ENCODE results near the gene GNAQ.
"Not testable (repeated sequence)": the region's sequence is repeated elsewhere in the genome, so short reads cannot be mapped to it uniquely, and the experiment has no call there.

Gene GNAQ

DNA sequence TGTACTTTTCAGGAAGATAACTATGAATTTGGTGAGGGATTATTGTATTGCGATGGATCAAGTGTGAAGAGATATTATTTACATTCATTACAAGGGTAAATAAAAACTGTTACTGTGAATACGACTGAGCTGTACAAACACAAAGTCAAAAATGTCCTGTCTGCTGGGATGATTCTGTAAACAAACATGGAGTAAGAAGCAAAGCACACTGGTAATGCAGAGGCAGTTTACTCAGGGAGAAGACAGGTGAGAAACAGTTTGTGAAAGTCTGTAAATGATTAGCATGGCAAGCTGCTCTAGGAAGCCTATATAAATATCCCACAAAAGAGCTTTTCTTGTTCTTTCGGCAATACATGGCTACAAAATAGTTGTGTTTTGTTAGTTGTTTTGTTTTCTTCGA lies 268.0 kb downstream of the GNAQ start:
- DNase-seq, result peak; percentile 23 to 38

DNA sequence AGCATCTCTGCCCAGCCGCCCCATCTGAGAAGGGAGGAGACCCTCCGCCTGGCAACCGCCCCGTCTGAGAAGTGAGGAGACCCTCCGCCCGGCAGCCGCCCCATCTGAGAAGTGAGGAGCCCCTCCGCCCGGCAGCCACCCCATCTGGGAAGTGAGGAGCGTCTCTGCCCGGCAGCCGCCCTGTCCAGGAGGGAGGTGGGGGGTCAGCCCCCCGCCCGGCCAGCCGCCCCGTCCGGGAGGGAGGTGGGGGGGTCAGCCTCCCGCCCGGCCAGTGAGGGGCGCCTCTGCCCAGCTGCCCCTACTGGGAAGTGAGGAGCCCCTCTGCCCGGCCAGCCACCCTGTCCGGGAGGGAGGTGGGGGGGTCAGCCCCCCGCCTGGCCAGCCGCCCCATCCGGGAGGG lies 270.7 kb downstream of the GNAQ start:
- DNase-seq, result not testable (repeated sequence)

DNA sequence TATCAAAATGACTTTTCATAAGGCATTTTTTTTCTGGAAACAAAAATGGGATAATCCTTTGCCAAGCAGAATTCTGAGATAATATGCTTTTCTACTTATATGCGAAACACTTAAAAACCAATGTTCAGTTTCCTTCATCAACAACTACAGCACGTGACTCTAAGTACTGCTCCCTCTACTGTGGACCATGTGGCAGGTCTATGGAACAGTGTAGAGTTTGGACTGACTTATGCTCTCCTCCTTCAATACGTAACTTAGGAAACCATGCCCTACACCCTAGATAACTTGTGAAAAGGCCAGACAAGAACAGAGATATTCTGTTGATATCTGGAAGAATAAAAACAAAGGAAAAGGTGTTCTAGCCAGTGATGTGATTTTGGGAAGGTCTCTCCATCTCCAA lies 272.2 kb downstream of the GNAQ start:
- DNase-seq, result no peak

DNA sequence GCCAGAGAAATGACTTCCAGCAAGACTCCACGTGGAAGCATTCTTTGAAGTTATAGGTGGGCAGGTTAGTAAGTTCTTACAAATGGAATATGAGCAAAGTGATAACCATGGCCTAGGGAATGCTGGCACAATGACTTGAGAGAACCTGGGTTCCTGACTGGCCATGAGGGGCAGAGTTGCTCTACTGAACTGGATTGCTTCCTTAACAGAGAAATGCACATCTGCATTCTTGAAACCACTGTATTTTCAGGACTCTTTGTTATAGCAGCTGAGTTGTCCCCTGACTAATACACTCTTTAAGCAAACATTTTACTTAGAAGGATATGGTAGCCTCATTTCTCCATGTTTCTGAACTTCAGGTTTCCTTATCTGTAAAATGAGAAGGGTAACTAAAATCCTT lies 275.2 kb downstream of the GNAQ start:
- DNase-seq, result no peak

DNA sequence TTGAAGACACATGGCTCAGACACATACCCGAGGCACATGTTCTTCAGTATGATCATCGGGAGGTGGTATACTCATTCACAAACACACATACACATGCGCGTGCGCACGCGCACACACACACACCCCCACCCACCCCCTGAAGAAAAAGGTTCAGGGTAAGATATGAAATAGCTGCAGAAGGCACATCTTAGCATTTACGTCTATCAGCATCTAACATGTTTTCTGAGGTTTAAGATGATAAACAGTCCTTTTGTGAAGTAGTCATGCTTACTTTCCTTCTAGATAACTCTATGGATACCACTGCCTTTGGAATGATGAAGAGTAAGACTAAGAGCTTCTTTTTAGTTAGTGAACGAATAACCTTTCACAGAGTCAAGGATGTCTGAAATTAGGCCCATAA lies 278.4 kb downstream of the GNAQ start:
- no peak for DNase-seq

DNA sequence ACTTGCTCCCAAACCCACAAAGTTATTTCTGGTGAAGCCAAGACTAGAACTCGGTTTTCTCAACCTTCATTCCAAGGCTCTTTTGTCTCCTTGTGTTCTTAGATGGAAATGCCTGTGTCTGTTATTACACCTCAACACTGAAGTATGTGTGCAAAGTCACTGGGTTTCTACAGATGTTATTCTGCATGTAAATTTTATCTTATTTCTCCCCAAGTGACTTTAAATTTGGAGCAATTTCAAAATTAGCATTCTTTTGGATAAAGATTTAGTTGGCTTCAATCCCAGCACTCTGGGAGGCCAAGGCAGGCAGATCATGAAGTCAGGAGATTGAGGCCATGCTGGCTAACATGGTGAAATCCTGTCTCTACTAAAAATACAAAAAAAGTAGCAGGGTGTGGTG lies 279.1 kb downstream of the GNAQ start:
- DNase-seq, result no peak

DNA sequence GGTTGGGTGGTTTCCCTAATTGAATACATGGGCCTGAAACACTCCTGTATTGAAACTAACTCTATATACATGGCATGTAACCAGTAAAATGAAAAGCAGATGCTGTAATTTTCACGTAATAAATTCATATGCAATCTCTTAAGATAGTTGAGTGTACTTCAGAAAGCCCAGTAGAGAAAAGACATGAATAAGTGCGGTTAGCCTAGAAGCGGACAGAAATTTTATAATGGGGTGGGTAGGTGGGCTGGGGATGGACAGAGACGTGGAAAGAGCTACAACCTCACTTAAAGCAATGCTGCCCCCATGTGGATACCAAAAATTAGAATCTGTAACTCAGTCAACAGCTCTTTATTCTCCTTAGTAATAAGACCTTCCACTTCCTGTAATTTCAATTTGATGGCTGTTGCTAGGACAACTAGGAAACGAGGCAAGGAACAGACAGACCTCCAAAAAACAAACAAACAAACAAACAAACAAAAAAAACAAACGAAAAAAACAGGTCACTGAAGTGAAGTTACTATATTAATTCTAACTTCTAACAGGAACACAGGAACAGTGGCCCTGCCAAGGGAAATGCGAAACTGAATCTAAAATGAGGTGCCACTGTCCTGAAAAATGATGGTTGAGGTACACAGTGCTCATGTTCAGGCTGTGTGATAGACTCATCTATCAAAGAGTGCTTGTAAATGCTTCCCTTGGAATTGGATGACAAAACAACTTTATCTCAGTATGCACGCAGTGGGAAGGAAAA lies 280.1 kb downstream of the GNAQ start:
- peak; percentile 42 to 43 for DNase-seq

DNA sequence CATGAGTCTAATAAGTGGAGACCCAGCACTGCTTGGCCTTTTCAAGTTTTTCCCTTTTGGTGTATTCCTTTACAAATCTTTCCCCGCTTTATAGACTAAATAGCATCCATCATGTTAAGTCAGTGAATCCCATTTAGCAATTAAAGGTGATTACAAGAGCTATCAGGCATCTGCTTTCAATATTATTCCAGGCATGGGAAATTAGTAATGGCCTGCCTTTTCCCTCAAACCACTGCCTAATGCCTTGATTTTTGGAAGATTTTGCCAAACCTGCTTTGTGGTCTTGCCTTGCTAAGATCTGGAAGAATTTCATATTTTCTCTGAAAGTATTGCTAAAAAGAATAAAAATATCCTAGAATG lies 280.6 kb downstream of the GNAQ start:
- DNase-seq, result no peak

DNA sequence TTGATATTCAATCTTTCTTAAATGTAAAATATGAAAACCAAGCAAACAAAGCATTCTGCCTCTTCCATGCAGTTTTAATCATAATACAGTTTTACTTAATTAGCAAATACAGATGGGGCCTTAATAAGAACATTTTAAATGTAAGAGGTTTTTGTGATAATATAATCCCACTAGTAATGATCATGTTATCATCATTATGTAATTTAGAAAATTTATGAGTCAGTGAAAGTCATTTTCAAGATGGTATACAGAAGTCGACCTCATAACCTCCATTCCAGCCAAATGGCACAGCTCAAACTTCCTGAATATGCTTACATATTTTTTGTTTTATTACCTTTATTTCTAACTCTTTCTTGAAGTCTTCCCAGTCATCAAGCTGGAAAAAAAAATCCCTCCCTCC lies 281.3 kb downstream of the GNAQ start:
- no peak for DNase-seq

DNA sequence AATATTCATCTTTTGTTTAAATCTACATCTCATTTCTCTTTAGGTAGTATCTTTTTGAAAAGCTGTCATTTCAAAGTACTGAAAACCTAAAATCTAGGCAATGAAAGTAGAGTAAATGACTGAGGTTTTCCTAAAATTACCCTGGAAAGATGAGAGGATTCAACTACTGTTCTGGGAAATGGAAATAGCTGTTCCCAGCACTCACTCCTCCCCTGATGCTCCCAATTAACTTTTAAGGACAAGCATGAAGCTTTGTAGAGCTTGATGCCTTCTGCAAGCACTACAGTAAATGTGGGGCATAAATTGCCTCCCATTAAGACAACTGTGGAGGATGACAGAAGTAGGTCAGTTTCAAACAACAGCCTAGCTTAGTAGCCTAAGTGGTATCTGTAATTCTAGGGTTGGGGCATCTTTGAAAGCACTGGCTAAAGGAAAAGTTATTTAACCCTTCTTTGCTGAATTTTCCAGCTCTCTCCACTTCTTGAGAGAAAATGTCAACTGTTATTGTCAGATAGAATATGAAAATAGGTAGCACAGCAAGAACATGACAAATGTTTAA lies 283.3 kb downstream of the GNAQ start:
- no peak for DNase-seq

DNA sequence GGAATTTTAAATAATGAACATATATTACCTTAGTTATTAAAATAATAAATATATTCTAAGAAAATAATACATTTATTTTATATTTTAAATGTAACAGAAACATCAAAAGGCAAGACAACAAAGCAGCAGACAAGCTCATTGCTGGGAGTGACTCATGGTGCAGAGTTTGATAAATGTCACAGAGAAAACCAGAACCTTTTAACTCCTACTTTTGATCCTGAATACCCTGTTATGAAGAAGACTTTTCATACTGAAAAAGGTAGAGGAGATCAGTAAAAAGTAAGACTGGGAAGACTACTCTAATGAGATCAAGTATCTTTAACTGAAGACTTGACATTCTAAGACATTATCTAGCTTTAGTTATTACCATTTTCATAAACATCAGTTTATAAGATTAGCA lies 284.4 kb downstream of the GNAQ start:
- DNase-seq, result no peak

DNA sequence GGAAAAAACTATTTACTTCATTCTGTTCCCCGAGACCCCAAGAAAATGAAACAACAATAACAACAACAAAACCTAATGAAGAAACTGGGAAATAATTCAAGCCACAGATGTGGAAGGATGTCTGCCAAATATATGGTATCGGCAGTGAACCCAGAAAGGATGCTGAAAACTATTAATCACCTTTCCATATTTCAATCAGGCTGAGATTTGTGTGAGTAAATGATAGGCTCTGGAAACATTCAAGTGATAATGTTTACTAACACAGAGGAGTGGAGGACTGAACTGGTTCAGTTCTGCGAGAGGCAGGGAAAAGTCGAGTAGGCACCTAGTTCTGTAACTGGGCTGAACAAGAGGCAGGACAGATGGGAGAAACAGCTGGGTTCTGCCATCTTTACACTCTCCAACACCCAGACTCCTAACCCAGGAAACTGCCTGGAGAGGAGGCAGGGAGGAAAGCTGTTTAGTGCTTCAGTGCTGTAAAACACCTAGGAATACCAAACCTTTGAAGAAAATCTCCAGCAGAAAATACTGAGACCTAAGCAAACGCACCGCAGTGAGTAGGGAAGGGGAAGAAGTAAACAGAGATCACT lies 286.7 kb downstream of the GNAQ start:
- DNase-seq, result no peak

DNA sequence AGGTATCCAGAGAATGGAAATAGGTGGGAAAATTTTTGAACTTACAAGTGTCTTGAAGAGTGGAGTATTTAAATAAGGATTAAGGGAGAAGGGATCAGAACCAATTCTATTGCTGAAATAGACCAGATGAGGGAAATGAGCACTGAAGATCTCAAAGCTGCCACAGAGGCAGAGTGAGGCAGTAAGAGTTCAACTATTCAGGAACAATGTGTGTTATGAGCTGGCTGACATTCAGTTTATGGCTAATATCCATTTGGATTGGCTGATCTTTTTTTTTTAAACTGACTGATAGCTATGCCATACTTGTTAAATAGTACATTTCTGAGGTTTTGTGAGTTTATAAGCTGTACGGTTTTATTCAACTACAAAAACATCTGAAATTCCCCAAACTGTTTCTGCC lies 288.2 kb downstream of the GNAQ start:
- no peak for DNase-seq

DNA sequence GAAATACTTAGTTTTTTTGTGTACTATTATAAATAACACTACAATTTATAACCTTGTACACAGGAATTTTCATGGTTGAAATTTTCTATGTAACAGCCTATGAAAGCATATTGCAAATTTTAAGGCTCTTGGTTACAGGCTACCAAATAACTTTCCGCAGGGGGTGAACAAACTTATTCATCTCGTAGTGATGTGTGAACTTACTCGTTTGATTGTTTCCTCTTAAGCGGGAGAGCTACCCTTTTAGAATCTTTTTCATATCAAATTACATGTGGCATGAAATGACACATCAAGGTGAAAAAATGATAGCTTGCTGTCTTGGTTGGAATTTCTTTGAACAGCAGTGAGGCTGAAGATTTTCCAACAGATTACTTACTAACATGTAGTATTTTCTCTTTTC lies 292.7 kb downstream of the GNAQ start:
- DNase-seq, result no peak

DNA sequence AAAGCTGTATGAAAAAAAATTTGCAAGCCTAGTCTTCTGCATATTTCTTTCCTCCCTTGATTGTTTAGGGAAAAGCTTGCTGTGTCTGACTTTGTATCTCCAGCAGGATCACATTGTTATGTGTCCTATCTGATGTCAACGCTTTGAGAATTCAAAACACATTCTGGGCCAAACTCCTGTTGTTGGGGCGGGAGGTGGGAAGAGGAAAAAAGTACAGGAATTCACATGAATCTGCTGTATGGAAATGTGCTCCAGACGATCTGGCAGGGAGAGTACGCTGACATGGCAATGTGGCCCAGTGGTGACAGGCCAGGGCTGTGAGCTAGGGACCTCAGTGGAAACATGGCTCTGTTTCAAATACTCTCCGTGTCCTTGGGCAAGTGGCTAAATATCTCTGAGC lies 296.1 kb downstream of the GNAQ start:
- no peak for DNase-seq

DNA sequence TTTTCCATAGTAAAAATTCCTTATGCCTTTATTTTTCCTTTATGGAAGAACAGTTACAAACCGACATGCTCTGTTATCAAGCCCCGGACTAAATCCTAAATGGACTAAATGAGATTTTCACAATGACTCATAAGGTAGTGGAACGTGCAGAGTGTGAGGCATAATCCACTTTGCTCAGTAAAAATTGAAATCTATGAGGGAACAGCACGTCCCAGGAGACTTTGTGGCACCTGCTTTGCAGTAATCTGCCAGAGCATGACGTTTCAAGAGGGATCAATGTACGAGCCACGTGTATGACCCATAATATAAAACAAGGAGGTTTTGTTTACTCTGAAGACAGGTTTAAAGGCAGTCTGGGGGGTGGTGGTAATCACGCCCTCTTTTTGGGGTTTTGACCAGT lies 299.7 kb downstream of the GNAQ start:
- no peak for DNase-seq

DNA sequence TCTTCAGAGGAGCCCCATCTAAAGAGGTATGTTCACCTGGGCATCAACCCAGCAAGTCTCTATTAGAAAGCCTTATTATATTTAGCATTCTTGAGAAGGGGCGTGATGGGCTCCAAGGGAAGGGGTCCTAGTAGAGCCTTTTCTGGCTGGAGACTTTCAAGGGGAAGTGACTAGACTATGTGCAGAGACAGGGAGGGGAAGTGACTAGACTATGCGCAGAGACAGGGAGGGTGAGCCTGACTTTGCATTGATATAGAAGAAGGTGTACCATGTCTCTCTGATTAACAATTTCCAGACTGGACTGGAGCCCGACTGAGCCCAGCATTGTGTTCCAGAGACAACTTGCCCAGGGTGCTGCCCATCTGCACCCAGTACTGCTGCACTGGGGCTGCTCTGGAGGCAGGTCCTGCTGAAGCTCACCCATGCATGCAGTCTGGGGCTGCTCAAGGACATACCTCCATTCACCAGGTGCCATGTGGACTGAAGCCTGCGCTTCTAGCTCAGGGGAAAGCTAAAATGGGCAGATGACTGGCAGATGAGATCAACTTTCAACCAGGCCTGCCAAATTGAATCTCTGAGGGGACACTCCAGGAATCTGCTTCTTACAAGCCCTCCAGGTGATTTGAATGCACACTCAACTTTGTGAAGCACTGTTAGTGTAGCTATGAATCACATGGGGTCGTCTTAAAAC lies 300.5 kb downstream of the GNAQ start:
- no peak for DNase-seq

DNA sequence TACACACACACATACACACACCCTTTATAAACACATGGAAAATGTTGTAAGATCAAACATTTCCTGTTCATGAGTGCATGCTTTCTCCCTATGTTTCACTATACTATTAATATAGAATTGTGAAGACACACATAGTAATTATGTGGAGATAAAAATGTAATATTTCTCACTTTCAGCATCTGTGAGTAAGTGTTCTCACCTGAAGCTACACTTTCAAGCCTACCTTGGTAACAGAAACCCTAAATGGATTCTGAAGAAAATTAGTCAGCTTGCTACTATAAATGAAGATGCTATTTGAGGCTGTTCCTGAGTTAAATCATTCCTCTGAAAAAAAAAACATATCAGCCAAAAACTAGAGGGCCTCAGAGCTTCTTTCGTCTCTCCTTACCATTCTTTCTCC lies 302.4 kb downstream of the GNAQ start:
- no peak for DNase-seq

DNA sequence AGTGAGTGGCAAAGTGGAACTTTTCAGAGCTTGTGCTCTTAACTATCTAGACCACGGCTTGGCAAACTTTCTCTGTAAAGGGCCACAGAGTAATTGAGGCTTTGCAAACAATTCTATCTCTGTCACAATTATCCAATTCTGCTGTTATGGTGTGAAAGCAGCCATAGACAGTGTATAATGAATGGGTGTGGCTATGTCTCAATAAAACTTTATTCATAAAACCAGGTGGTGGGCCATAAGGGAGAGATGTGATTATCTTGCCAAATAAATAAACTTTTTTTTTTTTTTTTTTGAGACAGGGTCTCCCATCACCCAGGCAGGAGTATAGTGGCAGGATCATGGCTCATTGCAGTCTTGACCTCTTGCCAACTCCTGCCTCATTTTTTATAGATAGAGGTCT lies 304.8 kb downstream of the GNAQ start:
- DNase-seq, result no peak

DNA sequence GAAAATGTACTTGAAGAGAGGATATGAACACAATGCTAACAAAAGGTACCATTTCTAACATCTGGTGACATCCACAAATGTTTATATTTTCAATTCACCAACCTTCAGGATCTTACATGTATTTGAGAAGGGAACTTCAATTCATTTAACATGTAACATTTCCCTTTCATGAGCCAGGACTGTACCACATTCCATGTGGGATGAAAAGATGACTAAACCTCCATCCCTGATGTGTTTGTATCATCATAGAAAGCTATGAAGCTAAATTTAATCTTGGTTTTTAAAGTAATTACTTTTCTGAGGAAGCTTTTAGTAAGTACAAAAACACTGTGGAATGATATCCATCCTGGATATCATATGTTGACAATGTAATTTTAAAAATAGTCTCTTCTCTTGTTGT lies 305.3 kb downstream of the GNAQ start:
- DNase-seq, result no peak

DNA sequence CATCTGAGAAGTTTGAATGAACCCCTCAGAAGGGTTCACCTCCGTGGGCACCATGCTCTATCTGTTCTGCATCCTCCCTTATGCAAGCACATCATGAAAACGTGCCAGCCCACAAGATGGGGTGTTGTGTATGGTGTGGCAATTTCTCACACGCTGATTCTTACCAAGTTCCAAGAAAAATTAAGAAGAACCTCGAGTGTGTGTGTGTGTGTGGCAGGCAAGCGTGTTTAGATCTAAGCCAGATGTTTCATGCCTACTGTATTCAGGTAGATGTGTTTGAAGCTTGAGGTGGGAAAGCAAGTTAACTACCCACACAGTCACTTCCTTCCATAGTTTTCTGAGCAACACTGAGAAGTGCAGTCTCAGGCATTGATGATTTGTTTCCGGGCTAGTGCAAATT lies 305.8 kb downstream of the GNAQ start:
- DNase-seq, result no peak

DNA sequence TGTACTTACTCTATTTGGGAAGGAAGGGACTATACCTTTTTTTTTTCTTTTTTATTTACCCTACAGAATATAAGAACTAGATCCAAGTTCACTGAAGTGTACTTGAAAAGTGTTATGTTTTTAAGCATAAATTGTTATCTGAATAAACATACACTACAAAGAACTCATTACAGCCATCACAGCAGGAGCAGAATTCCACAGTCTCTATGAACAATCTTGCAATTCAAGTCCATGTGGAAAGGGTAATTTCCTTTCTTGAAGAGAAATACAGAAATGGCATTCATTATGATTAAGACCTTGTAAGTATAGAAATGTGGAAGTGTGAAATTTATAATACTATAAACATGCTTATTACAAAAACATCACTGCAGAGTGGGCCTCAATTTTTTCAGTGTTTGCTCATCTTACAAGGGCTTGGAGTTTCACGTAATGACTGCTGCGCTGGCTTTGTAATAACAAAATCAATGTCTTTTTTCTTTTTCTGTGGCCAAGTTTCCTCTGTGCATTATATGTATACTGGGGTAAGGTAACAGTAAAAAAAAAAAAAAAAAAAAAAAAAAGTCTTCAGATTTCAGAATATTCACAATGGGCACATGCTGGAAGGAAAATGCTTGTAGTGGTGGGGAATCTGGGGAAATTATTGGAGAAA lies 306.4 kb downstream of the GNAQ start:
- DNase-seq, result no peak

DNA sequence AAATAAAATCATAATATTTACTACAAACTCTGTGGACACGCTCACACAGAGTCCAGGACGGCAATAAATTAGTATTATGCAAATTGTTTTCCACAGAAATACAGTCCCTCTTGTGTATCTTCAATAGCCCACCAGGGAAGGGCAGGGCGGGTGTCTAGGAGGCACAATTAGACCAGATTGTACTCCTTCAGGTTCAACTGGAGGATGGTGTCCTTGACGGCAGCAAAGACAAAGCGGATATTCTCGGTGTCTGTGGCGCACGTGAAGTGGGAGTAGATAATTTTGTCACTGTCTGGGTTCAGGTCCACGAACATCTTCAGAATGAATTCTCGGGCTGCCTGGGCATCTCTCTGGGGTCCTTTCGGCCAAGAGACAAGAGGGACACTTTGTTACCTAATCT lies 310.5 kb downstream of the GNAQ start:
- not testable (repeated sequence) for DNase-seq

DNA sequence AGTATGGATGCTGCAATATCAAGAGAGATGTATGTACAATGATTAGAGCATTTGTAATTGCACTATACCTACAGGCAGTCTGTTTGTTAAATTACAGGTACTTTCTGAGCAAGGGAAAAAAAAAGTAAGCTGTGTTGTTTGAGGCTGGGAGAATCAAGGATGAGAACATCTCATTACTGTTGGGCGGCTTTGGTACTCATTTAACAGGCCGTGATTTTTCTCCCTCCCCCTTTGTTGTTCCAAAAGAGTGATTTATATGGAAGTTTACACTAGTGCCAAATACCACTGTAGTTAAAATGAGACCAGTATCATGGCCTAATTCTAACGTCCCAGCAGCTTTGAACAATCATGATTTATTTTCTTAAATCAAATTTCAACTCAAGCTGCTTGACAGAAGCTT lies 312.3 kb downstream of the GNAQ start:
- DNase-seq, result no peak

All from NCI-H1930 (cell line).